HG02678 (cell line): ENCODE measurements around the gene AKAP7.

Source experiments
- ATAC-seq: cut with Tn5 transposase; IDR thresholded peaks from one replicate; pipeline ENCODE4 v1.9.1; 2021; ENCODE audit warnings: mild to moderate bottlenecking, moderate library complexity; ENCODE audit not compliant: unreplicated experiment

The AKAP7 gene

DNA sequence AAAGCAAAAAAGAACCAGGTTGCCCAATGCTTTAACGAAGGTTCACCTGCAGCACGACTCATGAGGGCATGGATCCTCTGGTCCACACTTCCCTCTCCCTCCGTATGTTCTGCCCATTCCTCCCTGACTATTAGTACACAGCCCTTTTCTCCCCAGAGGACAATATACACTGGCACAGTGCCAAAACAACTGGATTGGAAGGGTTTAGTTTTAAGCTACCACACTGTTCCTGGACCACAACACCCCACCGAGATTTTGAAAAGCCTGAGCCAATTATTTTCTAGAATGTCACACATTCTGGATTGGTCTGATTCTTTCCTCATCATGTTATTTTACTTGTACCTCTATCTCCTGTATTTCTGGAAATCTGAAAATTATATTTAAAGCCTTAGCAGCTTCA, 2.9 kb upstream of the AKAP7 start:
- no peak for ATAC-seq

DNA sequence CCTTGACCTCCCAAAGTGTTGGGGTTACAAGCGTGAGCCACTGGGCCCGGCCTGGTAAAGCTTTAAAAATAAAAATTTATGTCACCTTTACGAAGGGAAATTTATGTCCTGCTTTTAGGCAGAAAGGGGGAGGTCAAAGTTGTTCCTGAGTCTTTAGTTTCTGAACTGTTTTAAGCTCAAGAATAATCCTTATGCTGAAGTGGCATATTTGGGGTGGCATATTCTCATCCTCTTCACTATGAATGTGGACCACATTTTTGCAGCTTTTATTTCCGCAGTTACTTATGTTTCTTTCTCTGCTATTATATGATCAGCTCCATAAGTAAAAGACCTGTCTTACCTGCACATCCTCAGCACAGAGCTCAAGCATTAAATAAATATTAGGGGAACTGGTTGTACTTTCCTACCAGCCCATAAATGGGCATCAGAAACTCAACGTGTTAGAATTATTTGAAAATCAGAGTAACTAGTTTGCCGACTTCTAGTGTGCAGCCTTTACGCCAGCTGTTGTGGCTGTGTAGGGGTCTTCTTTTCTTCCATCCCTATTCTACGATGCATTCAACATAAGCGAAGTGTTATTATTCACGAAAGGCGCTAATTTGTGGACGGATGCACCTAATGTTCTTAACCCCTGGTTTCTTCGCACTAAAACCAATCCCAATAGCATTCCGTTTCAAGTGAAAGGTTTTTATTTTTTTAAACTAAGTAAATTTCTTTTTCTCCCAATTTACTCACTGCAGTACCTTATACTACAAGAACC, 867 bp upstream of the AKAP7 start:
- no peak for ATAC-seq

- ATAC-seq, result no peak
These were observed 355 bp upstream of the AKAP7 start for GRCh38 chr6:131134980-131135243.

DNA sequence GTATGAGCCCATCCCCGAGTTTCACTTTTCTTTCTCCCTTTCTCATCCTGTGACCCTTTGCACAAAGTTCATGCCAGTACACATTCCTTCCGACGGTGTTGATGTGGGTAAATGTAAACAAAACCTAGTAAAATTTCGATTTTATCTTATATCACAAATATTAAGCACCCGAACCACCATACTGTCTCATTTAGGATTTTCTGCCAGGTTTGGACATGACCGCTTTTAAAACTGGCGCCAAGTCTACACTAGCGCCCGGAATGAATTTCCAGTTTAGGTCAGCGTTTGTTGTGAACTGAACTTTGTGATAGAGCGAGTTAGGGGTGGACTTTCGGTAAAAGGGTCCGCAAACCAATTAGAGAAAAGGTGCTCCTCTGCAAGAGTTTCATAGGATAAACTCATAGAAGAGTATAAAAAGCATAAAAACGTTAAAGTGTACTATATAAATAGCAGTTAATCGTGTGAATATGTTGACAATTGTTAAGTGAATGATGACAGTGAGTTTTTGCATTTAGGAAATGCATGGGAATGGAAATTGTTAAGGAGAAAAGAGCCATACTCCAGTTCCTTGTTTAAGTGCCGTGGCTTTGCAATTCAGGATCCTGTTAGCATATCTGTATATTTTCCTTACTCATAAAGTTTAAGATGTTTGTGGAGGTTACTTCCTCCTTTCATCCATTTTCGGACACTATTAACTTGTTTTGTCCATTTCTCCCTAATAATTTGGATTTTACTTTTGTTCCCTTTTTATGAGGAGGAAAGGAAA, 937 bp downstream of the AKAP7 start:
- peak; percentile 6 for ATAC-seq

- ATAC-seq, result no peak
These were observed 4.3 kb downstream of the AKAP7 start for GRCh38 chr6:131139599-131139998.

- no peak for ATAC-seq
These were observed 8.1 kb downstream of the AKAP7 start for GRCh38 chr6:131143319-131143718.

GRCh38 chr6:131146865-131147264, 11.6 kb downstream of the AKAP7 start:
- ATAC-seq, result no peak

GRCh38 chr6:131156411-131156810, 21.1 kb downstream of the AKAP7 start:
- no peak for ATAC-seq

DNA sequence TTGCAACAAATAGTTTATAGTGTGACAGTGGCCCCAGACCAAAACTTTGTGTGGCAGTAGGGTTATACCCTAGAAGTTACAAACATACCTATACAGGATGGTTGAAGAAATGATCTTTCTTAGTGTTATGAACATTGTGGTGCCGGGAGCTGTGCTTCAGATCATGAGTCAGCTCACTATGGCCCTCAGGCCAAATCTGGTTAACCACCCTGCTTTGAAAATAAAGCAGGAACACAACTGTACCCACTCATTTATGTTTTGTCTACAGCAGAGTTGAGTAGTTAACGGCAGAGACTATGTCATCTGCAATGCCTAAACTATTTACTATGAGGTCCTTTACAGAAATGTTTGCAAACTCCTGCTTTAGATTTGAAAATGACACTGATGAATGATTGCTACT, 24.3 kb downstream of the AKAP7 start:
- ATAC-seq, result no peak

DNA sequence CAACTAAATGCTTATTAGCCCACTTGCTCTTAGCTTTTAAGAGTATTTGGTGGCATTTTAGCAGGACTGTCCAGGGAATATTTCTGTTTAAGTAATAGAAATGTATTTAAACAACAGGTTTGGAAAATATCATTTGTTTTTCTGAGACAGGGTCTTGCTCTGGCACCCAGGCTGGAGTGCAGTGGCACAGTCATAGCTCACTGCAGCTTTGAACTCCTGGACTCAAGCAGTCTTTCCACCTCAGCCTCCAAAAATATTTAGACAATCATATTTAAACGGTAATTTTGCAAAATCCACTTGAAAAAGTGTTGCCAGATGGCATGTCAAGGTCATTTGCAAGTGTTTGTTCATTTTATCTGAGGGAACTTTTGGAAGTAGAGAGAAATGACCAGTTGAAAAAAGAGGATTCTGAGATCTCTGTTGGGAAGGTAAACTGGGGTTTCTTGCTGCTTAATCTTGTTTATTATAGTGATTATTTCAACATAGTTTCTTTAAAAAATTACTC, 25.0 kb downstream of the AKAP7 start:
- no peak for ATAC-seq

DNA sequence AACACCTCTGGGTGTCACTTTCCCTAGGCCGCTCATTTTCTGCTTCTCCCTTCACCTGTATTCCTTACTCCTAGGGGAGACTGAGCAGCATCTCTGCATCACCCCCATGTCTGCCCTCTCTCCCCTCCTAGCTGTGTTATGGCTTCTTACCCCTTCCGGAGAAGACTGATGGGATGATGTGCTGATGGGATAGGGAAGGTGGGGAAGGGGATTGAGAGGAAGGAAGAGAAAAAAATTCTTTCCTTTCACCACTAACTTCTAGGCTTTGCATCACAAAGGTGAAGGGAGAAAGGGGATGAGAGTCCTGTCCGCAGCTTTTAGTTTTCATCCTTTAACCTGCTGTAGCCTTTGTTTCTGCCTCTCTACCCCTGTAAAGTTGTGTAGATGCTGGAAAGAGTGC, 26.7 kb downstream of the AKAP7 start:
- ATAC-seq, result no peak

- no peak for ATAC-seq
These were observed 28.6 kb downstream of the AKAP7 start for GRCh38 chr6:131163886-131164285.

- no peak for ATAC-seq
These were observed 29.2 kb downstream of the AKAP7 start for GRCh38 chr6:131164506-131164905.

DNA sequence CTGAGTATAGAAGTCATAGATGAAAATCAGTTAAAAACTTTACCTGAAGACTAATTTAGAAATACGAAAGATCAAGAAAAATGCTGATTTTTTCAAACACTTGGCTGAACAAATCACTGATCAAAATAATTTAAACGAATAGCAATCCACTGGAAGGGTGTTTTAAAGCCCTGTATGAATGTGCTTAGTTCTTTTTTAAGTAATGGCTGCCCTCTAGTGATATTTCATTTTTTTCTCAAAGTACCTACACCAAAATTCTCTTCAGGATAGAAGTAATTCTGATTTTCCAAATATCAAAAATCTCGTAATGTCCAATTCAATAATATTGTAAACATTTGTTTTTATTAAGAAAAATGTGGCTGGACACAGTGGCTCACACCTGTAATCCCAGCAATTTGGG, 32.5 kb downstream of the AKAP7 start:
- no peak for ATAC-seq

DNA sequence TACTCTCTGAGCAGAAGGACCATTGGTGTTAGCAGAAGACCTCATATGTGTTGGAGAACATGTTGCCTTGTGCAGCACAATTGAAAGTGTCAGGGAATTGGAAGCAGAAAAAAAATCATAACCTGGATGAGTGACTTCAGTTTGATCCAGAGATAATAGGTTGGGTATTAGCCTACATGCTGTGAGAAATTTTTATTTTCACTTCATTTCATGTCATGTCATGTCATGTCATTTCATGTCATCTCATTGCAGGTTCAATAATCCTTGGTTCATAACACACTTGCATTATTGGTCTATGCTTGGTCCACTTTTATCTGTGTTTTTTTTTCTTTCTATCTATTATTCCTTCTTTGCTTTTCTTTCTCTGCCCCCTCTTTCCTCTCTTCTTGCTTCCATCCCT, 34.3 kb downstream of the AKAP7 start:
- ATAC-seq, result no peak

DNA sequence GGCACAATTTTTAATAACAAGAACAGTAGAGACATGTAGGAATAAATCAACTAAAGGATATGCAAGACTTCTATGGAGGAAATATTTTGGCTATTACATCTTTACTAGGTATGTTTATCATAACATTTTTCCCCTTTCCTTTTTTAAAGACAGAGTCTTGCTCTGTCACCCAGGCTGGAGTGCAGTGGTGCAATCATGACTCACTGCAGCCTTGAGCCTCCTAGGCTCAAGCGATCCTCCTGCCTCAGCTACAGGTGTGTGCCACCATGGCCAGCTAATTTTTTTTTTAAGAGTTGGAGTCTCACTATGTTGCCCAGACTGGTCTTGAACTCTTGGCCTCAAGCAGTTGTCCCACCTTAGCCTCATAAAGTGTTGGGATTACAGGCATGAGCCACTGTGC, 37.0 kb downstream of the AKAP7 start:
- ATAC-seq, result no peak

DNA sequence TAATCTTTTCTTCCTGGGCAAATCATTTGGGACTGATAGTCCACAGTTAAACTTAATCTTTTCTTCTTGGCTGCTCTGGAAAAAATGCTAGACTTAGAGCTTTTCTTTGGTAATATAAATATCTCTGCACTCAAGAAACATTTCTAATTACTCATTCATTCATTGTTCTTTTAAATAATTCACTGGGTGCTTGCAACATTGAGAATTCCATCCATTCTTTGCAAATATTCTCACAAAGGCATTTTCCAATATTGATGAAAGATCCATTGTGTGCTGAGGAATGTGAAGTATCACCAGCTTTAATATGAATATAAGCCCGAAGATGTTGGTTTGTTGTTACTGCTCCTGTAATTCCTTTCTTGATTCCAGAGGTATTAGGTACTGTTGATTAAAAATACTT, 38.4 kb downstream of the AKAP7 start:
- ATAC-seq, result no peak

GRCh38 chr6:131175564-131175963, 40.3 kb downstream of the AKAP7 start:
- ATAC-seq, result no peak

GRCh38 chr6:131177996-131178395, 42.7 kb downstream of the AKAP7 start:
- ATAC-seq, result no peak

DNA sequence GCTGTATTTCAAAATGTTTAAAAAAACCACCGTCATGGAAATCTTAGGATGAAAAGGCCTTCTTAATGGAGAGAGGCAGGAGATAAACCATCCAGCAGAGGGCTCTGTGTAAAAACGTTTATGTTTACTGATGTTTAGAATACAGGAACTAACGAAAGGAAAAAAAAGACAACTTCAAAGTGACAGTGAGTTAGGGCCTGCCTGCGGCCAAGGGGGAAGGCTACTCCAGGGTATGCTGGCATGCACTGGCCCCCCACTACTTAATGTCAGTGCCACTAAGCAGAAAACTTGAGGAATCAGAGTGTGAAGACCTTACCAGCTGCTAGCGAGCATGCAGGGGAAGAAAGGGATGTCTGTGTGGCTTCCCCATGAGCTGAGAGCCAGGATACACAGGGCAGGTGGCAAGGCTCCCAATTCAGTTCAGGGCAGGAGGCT, 47.7 kb downstream of the AKAP7 start:
- ATAC-seq, result peak; percentile 71

- no peak for ATAC-seq
These were observed 48.3 kb downstream of the AKAP7 start for GRCh38 chr6:131183427-131184095.

- ATAC-seq, result no peak
These were observed 56.3 kb downstream of the AKAP7 start for GRCh38 chr6:131191590-131191989.
